HG03575 (cell line): ENCODE results near the gene PGA4.
"Not testable (repeated sequence)": the region's sequence is repeated elsewhere in the genome, so short reads cannot be mapped to it uniquely, and the experiment has no call there.

Experiments
- ATAC-seq: cut with Tn5 transposase; IDR thresholded peaks from one replicate; pipeline ENCODE4 v1.9.1; 2021; ENCODE audit not compliant: unreplicated experiment, insufficient number of reproducible peaks, low FRiP score; ENCODE audit errors: extremely low read depth

PGA4 gene

DNA sequence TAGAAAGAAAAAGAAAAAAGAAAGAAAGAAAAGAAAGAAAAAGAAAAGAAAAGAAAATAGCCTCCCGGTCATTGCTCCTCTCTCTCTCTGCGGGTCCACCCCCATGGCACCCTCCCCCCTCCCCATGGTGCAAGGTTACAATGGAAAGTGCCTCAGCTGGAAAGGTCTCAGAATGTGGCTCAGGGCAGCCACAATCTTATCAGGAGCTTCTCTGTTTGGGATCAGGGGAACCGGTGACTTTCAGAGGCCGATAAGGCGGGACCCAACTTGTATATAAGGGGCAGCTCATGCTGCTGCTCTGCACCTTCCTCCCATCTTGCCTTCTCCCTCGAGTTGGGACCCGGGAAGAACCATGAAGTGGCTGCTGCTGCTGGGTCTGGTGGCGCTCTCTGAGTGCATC is 18.7 kb downstream of the PGA4 start, which contains the start of gene PGA5:
TSS of gene PGA5 (plus strand) at position 301 of the 400 bp plus-strand sequence. CDS start at position 353, 52 bp downstream.
- not testable (repeated sequence) for ATAC-seq

DNA sequence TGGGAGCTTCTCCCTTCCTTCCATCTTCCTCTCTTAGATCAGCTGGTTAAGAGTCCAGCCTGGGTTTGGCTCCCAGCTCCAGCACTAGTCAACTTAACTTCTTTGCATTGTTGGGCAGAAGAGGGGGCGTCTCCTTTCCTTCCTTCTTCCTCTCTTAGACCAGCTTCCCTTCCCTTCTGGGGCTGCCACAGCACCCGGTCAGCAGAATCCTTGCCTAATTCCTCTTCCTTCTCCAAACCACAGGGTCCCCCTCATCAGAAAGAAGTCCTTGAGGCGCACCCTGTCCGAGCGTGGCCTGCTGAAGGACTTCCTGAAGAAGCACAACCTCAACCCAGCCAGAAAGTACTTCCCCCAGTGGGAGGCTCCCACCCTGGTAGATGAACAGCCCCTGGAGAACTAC is 19.4 kb downstream of the PGA4 start:
- ATAC-seq = not testable (repeated sequence)

DNA sequence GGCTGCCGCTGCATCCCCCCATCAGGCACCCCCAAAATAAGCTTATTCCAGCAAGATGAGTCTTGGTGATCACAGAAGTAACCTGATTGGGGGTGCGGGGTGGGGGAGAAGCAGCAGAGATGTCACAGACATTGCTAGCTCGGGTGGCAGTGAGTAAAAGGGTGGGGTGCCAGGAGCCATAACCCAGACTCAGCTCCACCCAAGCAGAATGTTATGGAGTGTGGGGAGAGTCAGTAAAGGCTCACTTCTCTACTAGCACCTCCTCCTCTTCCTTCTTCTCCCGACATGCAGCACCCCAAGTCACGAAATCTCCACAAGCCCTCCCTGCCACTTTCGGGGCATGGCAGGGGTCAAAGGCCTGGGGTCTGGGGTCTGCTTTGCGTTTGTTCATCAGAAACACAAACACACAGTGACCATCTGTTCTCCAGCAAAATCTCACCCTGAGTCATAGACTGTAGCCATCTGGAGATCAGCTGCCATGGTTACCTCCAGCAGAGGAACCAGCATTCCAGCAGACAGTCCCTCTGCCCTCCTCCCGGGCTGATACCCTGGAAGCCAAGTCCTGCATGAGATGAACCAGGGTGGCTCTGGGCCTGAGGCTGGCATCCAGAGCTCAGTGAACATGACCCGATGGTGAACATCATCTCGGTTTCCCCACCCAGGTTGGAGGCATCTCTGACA is 23.3 kb downstream of the PGA4 start:
- not testable (repeated sequence) for ATAC-seq

DNA sequence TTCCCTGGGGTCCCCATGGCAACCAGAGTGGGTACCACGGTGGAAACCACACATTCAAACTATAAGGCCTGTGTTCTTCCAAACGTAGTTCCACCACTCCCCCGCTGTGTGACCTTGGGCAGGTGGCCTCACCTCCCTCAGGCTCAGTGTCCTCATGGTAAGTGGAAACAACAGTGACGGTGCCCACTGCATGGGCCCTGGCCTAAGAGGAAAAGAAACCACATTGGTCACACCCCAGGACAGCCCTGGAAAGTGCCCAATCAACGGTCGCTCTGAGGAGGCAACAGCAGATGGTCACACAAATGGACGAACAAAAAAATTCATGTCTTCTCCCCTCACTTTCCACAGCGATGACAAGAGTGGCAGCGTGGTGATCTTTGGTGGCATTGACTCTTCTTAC is 25.9 kb downstream of the PGA4 start:
- not testable (repeated sequence) for ATAC-seq

DNA sequence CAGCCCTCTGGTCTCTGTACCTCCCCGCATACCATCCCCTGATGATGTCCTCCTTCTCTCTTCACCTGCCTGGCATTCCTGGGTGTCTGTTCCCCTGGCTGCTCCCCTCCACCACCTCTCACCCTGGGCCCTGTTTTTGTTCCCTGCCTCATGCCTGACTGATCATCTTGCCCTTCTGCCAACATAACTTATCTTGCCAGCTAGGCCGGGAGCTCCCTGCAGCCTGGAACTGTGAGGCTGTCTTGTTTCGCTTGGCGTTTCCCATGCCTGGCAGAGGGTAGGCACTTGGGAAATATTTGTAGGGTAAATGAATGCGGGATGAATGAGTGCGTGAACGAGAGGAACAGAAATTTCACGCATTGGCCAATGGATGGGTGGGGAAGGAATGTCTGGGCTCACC is 27.1 kb downstream of the PGA4 start:
- ATAC-seq = not testable (repeated sequence)

DNA sequence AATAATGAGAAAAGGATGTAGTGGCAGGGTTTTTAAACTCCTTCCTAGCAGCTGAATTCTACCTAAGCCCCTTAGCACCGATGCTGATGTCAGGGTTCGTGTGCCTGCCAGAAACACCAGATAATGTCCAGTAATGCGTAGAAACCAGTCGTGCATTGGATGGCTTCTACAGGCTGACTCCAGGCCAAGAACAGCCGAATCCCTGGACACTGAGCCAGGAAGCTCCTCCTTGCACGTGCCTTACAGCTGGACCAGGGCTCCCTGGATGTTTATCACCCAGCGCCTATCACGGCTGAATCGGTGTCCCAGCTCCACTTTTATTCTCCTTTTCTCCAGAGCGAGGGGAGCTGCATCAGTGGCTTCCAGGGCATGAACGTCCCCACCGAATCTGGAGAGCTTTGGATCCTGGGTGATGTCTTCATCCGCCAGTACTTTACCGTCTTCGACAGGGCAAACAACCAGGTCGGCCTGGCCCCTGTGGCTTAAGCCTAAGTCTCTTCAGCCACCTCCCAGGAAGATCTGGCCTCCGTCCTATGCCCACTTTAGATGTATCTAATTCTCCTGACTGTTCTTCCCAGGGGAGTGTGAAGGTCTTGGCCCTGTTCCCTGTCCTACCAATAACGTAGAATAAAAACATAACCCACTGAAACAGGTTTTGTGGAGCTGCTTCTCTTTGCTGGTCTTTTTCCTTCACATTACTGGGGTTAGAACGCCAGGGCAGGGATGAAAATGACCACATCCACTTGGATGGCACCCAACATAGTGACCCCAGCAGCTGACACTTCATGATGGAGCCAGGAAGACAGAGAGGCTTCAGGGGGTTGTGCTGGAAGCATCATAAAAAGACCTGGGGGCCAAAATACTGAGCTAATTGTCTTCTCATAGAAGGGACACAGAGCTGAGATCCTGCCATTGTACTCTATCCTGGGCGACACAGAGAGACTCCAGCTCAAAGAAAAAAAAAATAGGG is 28.9 kb downstream of the PGA4 start:
- ATAC-seq = not testable (repeated sequence)

DNA sequence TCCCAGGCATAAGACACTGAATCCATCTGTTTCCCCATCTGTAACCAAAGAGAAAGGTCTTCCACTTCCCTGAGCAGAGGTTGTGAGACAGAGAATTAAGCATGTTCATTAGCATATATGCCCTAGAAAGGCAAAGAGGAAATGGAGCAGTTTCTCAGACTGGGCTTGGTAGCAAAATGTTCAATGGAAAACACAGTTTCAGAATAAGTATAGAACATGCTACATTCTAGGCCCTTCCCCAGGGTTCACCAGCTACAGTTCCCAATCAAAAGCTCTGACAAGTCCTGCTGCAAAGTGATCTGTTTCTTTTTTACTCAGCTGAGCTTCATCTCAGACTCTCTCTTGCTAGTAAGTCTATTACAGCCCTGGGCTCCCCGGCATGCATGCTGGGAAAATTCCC is 30.2 kb downstream of the PGA4 start:
- ATAC-seq = not testable (repeated sequence)

DNA sequence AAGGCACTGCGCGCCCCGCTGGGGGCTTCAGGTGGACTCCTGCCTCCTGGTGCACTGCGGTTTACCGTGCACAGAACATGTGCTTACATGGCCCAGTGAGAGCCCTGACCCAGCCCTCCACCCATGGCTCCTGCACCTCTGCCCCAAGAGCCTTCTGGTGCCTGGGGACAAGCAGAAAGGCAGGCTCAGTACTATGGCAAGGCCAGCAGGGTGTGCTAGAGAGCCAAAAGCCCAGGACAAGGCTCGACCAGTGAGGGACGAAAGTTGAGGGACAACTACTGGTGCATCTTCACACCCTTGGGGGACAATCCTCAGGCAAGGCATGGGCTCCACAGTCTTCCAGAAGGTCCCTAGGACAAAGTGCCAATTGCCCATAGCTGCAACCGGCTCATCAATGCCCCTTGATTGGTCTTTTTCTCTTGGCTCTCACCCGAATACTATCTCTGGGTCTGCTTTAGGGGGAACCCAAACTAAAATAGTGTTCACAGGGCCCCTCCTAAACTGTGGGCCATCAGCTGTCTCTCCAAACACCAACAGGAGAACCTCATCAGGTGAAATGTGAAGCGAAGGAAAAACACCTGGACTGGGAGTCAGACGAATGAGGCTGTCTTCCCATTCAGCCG is 32.4 kb downstream of the PGA4 start:
- ATAC-seq = no peak

DNA sequence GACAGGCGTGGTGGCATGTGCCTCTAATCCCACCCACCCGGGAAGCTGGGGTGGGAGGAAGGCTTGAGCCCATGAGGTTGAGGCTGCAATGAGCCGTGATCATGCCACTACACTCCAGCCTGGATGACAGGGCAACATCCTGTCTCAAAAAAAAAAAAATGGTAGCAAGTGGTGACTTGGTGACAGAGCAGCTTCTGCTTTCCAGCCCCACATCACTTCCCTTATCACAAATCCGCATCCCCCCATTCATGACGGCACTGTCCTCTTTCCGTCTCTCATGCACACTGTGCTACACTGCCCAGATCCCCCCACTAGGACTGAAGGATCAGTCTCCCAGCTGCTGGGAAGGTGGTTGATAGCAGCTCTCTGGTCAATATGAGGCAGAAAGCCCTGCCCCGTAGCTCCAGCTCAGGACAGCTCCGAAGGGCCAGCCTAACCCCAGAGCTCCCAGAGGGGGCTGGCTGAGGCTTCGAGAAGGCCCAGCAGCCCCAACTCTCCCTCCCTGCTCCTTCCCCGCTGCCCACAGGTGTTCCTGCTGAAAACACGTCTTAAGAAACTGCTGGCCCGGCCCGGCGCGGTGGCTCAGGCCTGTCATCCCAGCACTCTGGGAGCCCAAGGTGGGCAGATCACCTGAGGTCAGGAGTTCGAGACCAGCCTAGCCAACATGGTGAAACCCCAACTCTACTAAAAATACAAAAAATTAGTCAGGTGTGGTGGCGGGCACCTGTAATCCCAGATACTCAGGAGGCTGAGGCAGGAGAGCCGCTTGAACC is 34.7 kb downstream of the PGA4 start:
- ATAC-seq = no peak

DNA sequence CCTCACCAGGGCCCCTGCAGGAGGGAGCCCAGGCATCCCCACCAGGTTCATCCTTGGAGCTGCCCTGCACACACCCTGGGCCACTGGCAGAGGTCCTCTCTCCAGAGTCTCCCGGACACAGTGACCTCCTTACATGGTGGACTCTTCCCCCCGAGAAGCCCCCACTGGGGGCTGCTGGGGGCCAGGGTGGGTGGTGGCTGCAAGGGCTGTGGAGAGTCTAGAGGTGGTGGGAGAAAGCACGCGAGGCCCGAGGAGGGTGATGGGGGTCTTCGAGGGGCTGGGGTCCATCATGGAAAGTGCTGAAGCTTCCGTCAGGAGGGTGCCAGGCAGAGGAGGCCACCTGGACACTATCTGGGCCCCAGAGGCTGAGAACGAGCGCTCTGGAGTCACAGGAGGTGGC is 36.4 kb downstream of the PGA4 start:
- ATAC-seq = no peak

DNA sequence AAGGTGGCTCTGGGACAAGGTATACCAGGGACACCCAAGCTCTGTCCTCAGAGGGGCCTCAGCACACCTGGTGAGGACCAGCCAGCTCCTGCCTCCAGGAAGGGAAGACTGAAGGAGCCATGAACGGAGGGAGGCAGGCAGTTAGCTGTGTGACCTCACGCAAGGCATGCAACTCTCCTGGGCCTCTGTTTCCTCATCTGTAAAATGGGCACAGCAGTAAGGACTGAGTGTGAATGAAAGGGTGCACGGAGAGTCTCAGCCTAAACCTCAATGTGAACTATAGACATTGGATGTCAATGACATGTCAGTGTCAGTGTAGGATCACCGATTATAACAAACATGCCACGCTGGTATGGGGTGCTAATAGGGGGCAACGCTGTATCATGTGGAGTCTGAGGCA is 37.2 kb downstream of the PGA4 start:
- ATAC-seq = no peak

DNA sequence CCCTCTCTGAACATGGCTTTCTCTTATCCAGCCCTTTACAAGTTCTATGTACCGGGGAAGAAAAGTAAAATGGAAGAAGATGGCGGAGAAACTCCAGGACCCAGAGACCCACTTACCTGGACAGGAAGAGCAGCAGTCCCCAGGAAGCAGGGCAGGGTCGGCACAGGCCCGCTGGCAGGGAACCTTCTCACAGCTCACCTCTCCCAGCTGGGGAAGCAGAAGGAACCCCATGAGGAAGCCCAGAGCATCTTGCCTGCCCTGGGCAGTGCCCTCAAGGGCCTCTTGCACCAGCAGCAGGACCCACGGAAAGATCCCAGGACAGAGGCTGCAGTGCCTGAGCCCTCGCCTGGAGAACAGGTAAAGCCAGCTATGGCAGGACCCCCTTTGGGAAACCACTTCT is 42.2 kb downstream of the PGA4 start:
- ATAC-seq = no peak

DNA sequence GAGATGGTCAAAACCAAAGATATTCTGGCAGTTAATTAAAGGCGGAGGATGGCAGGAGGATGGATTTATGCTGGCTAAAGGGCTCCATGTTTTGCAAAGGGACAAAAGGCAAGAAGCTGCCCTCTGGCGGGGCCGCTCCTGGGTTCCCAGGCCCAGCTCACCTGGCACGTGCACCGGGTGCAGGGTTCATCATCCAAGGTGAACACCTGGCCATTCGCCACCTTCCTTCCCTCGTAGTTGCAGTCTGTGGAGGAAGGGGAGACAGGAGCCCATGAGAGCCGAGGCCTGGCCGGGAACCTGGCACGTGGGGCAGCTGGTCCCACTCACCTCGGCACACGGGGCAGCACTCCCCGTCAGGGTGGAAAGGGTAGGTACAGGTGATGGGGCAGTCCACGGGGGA is 42.6 kb downstream of the PGA4 start:
- no peak for ATAC-seq

DNA sequence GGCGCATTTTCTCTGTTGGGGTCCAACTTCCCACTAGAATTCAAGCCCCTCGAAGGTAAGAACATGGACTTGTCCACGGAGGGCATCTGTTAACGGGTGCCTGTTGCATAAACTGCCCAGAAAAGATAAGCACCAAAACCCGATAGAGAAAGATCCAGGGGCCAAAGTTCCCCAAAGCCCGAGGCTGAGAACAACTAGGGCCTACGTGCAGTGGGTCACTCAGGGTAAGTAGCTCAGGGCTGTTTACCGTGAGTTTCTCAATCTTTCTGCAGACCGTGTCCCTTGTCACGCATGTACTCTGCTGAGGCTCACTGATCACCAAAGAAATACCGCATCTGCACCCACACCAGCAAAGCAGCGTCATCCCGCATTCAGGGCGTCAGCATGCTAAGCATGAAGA is 43.2 kb downstream of the PGA4 start:
- ATAC-seq = no peak

DNA sequence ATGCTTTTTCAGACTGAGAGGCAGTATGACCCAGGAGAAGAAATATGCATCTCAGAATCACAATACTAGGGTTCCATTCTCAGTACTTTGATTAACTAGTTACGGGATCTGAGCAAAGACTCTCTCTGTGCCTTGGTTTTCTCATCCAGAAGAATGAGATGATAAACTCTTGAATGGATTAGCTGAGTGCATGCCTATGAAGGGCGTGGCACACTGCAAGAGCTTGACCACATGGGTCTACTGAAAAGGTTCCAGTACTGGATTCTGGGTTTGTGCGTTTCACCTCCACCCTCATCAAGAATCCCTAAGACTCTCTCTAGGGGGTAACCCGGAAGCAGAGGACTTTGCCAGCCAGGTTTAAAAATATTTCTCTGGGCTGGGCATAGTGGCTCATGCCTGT is 44.5 kb downstream of the PGA4 start:
- no peak for ATAC-seq

DNA sequence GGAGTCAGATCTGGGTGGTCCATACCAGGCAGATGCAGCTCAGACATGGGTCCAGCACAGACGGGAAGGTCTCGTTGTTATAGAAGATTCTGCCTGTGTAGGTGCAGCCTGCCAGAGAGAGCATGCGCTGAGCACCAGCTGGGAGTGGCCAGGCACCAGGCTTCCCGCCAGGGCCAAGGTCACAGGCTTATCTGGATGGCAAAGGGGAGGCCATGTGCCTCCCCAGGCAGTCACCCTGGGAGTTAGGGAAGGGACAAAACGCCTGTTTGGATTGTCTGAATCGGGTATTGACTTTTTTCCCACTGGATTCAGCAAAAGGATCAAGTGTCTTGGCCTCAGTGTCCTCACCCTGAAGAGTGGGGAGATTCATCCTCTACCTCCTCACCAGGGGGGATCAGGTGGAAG is 45.3 kb downstream of the PGA4 start:
- no peak for ATAC-seq

DNA sequence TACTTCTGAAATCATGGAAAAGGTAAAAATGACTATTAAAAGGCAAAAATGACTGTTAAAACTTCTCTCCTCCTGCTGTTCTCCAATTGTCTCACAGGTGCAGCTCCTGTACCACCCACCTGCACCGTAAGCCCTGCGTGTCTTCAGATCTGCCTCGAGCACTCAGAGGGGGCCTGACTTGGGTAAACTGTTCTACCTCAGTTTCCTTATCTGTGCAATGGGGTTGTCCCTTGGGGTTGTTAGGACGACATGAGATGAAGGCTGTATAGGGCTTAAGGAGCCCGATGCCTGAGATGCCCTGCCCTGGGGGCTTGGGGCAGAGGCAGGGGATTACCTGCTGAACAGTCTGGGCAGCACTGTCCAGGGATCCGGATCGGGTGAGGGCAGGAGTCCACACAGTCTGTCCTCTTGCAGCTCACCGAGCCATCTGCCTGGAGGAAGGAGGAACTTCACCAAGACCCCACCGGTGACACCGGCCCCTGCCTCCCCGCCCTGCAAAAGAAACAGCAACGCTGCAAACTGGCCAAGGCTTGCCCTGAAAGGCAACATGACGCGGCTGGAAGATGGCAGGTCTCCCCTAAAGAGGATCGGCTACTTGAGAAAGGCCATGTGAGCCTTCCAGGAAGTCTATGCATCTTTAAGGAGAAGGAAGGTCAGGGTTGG is 46.6 kb downstream of the PGA4 start:
- ATAC-seq = no peak

DNA sequence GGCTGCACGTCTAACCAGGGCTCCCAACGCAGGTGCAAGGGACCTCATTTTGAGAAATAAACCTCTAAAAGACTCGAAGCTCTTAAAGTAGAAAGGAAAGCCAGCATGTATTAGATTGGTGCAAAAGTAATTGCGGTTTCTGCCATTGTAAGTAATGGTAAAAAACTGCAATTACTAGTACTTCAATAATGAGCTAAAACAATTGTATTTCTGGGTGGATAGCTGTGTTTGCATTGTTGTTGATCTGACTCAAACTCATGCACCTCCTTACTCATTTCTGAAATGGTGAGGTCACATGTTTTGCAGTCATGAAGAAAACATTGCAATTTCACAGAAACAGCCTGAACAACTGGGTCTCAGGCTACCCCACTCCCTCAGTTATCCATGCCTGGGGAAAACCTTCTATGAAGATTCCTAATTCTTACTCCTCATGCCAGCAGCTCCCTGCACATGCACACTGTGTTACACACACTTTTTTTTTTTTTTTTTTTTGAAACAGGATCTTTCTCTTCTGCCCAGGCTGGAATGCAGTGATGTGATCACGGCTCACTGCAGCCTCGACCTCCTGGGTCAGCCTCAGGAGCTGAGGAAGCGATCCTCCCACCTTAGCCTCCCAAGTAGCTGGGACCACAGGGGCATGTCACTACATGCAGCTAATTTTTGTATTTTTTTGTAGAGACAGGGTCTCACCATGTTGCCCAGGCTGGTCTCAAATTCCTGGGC is 48.4 kb downstream of the PGA4 start:
- no peak for ATAC-seq
